Measurements from ENCODE around the gene TRIM8.

The TRIM8 gene

GRCh38 chr10:102681696-102682095, 37.4 kb downstream of the TRIM8 start:
- no peak for DNase-seq
- no peak overlapping the region for H2BK15ac ChIP-seq (ENCODE audit: low read depth, poor library complexity, severe bottlenecking)
- no peak overlapping the region for H3K4ac ChIP-seq (ENCODE audit: low read depth in 1 of 2, low read length in 2 of 2)
- H3K14ac ChIP-seq (ENCODE audit: low read length in 2 of 2): no peak overlapping the region
- H3K4me1 ChIP-seq (ENCODE audit: control insufficient read depth, insufficient read depth, low read depth, low read length): peaks cover 33% of the 10 kb centered on the region
- no peak overlapping the region for H2AFZ ChIP-seq (ENCODE audit: low read depth, low read length)
- H3K36me3 ChIP-seq (ENCODE audit: control insufficient read depth in 1 of 2, insufficient read depth in 2 of 2, low read depth in 1 of 2, low read length in 2 of 2): peaks cover 32 to 33% of the 10 kb centered on the region in 2 experiments
- H3K4me3 ChIP-seq (ENCODE audit: insufficient read depth in 1 of 2, low read depth in 1 of 2, low read length in 2 of 2): no peak overlapping the region
- H3K4me2 ChIP-seq (ENCODE audit: low read length, poor library complexity, severe bottlenecking): no peak overlapping the region
- no peak overlapping the region for H4K8ac ChIP-seq (ENCODE audit: low read length)
- no peak overlapping the region for H3K27ac ChIP-seq (ENCODE audit: low read length, poor library complexity, severe bottlenecking)
- H2BK5ac ChIP-seq (ENCODE audit: low read depth, low read length, poor library complexity, severe bottlenecking): no peak overlapping the region
- no peak overlapping the region for H2BK12ac ChIP-seq (ENCODE audit: low read length in 2 of 2)
- no peak overlapping the region for H3K18ac ChIP-seq (ENCODE audit: low read depth in 1 of 2, low read length in 2 of 2)
- H3K9ac ChIP-seq (ENCODE audit: low read length): no peak overlapping the region
- H4K91ac ChIP-seq (ENCODE audit: low read length): no peak overlapping the region
- no peaks in the 10 kb centered on the region for H3K9me3 ChIP-seq (ENCODE audit: control insufficient read depth, low read length)
- H3K27me3 ChIP-seq (ENCODE audit: control insufficient read depth in 1 of 2, insufficient read depth in 1 of 2, low read length in 2 of 2): no peaks in the 10 kb centered on the region
- H3K79me1 ChIP-seq (replicated peaks; ENCODE audit: low read length, poor library complexity, severe bottlenecking): peaks cover 12% of the 10 kb centered on the region
- WGBS: 100% methylated on average over 2 of the region's 5 CpGs
- no peak overlapping the region for H2BK120ac ChIP-seq (ENCODE audit: low read depth, low read length)
- no peak overlapping the region for H3K23ac ChIP-seq (ENCODE audit: low read length in 2 of 2)
- H2AK5ac ChIP-seq (ENCODE audit: low read length, severe bottlenecking): peak overlapping the region; percentile 17

- Histone ChIP-seq H3K27ac (ENCODE audit: low read length, poor library complexity, severe bottlenecking) (no peak overlapping the region), H4K8ac (ENCODE audit: low read length) (no peak overlapping the region), H2AK5ac (ENCODE audit: low read length, severe bottlenecking) (peak overlapping the region; percentile 3), H3K9me3 (ENCODE audit: control insufficient read depth, low read length) (no peaks in the 10 kb centered on the region), H2BK120ac (ENCODE audit: low read depth, low read length) (no peak overlapping the region), H3K4me2 (ENCODE audit: low read length, poor library complexity, severe bottlenecking) (no peak overlapping the region), H3K9ac (ENCODE audit: low read length) (no peak overlapping the region), H3K4me3 (ENCODE audit: insufficient read depth in 1 of 2, low read depth in 1 of 2, low read length in 2 of 2) (no peak overlapping the region), H3K18ac (ENCODE audit: low read depth in 1 of 2, low read length in 2 of 2) (no peak overlapping the region), H2BK5ac (ENCODE audit: low read depth, low read length, poor library complexity, severe bottlenecking) (no peak overlapping the region), H2AFZ (ENCODE audit: low read depth, low read length) (no peak overlapping the region), H2BK12ac (ENCODE audit: low read length in 2 of 2) (no peak overlapping the region), H2BK15ac (ENCODE audit: low read depth, poor library complexity, severe bottlenecking) (no peak overlapping the region), H3K79me1 (replicated peaks; ENCODE audit: low read length, poor library complexity, severe bottlenecking) (peaks cover 12% of the 10 kb centered on the region), H4K91ac (ENCODE audit: low read length) (peak overlapping the region; percentile 48), H3K23ac (ENCODE audit: low read length in 2 of 2) (no peak overlapping the region), H3K27me3 (ENCODE audit: control insufficient read depth in 1 of 2, insufficient read depth in 1 of 2, low read length in 2 of 2) (no peaks in the 10 kb centered on the region), H3K14ac (ENCODE audit: low read length in 2 of 2) (no peak overlapping the region), H3K36me3 (ENCODE audit: control insufficient read depth in 1 of 2, insufficient read depth in 2 of 2, low read depth in 1 of 2, low read length in 2 of 2) (peaks cover 32 to 36% of the 10 kb centered on the region in 2 experiments), H3K4ac (ENCODE audit: low read depth in 1 of 2, low read length in 2 of 2) (no peak overlapping the region), H3K4me1 (ENCODE audit: control insufficient read depth, insufficient read depth, low read depth, low read length) (peaks cover 26% of the 10 kb centered on the region)
- no peak for DNase-seq
- WGBS: 94% methylated on average over 6 of the region's 7 CpGs
These were observed 38.1 kb downstream of the TRIM8 start for GRCh38 chr10:102682416-102682815.

- 97% methylated on average over 3 of the region's 4 CpGs for WGBS
- Histone ChIP-seq H3K18ac (ENCODE audit: low read depth in 1 of 2, low read length in 2 of 2) (no peak overlapping the region), H2AFZ (ENCODE audit: low read depth, low read length) (no peak overlapping the region), H3K4me1 (ENCODE audit: control insufficient read depth, insufficient read depth, low read depth, low read length) (peaks cover 21% of the 10 kb centered on the region), H3K9ac (ENCODE audit: low read length) (no peak overlapping the region), H2BK5ac (ENCODE audit: low read depth, low read length, poor library complexity, severe bottlenecking) (no peak overlapping the region), H3K4ac (ENCODE audit: low read depth in 1 of 2, low read length in 2 of 2) (no peak overlapping the region), H3K36me3 (ENCODE audit: control insufficient read depth in 1 of 2, insufficient read depth in 2 of 2, low read depth in 1 of 2, low read length in 2 of 2) (peaks cover 32 to 36% of the 10 kb centered on the region in 2 experiments), H3K14ac (ENCODE audit: low read length in 2 of 2) (no peak overlapping the region), H3K27ac (ENCODE audit: low read length, poor library complexity, severe bottlenecking) (no peak overlapping the region), H2BK120ac (ENCODE audit: low read depth, low read length) (no peak overlapping the region), H2BK12ac (ENCODE audit: low read length in 2 of 2) (no peak overlapping the region), H4K8ac (ENCODE audit: low read length) (no peak overlapping the region), H3K27me3 (ENCODE audit: control insufficient read depth in 1 of 2, insufficient read depth in 1 of 2, low read length in 2 of 2) (no peaks in the 10 kb centered on the region), H3K4me2 (ENCODE audit: low read length, poor library complexity, severe bottlenecking) (no peak overlapping the region), H2BK15ac (ENCODE audit: low read depth, poor library complexity, severe bottlenecking) (no peak overlapping the region), H4K91ac (ENCODE audit: low read length) (no peak overlapping the region), H3K79me1 (replicated peaks; ENCODE audit: low read length, poor library complexity, severe bottlenecking) (peaks cover 7% of the 10 kb centered on the region), H2AK5ac (ENCODE audit: low read length, severe bottlenecking) (no peak overlapping the region), H3K23ac (ENCODE audit: low read length in 2 of 2) (no peak overlapping the region), H3K9me3 (ENCODE audit: control insufficient read depth, low read length) (no peaks in the 10 kb centered on the region), H3K4me3 (ENCODE audit: insufficient read depth in 1 of 2, low read depth in 1 of 2, low read length in 2 of 2) (no peak overlapping the region)
- no peak for DNase-seq
These were observed 38.7 kb downstream of the TRIM8 start for GRCh38 chr10:102682981-102683380.

GRCh38 chr10:102683736-102684135, 39.5 kb downstream of the TRIM8 start:
- no peak for DNase-seq
- Histone ChIP-seq H3K18ac (ENCODE audit: low read depth in 1 of 2, low read length in 2 of 2) (no peak overlapping the region), H3K9me3 (ENCODE audit: control insufficient read depth, low read length) (no peaks in the 10 kb centered on the region), H3K9ac (ENCODE audit: low read length) (no peak overlapping the region), H3K23ac (ENCODE audit: low read length in 2 of 2) (no peak overlapping the region), H3K4me1 (ENCODE audit: control insufficient read depth, insufficient read depth, low read depth, low read length) (peaks cover 16% of the 10 kb centered on the region), H3K27ac (ENCODE audit: low read length, poor library complexity, severe bottlenecking) (no peak overlapping the region), H3K79me1 (replicated peaks; ENCODE audit: low read length, poor library complexity, severe bottlenecking) (peaks cover 6% of the 10 kb centered on the region), H2BK15ac (ENCODE audit: low read depth, poor library complexity, severe bottlenecking) (no peak overlapping the region), H3K36me3 (ENCODE audit: control insufficient read depth in 1 of 2, insufficient read depth in 2 of 2, low read depth in 1 of 2, low read length in 2 of 2) (peaks cover 33 to 39% of the 10 kb centered on the region in 2 experiments), H2BK12ac (ENCODE audit: low read length in 2 of 2) (no peak overlapping the region), H4K91ac (ENCODE audit: low read length) (no peak overlapping the region), H4K8ac (ENCODE audit: low read length) (no peak overlapping the region), H3K4me2 (ENCODE audit: low read length, poor library complexity, severe bottlenecking) (no peak overlapping the region), H2AK5ac (ENCODE audit: low read length, severe bottlenecking) (peak overlapping the region; percentile 98), H3K4ac (ENCODE audit: low read depth in 1 of 2, low read length in 2 of 2) (no peak overlapping the region), H2AFZ (ENCODE audit: low read depth, low read length) (no peak overlapping the region), H3K27me3 (ENCODE audit: control insufficient read depth in 1 of 2, insufficient read depth in 1 of 2, low read length in 2 of 2) (no peaks in the 10 kb centered on the region), H2BK5ac (ENCODE audit: low read depth, low read length, poor library complexity, severe bottlenecking) (no peak overlapping the region), H3K14ac (ENCODE audit: low read length in 2 of 2) (no peak overlapping the region), H2BK120ac (ENCODE audit: low read depth, low read length) (no peak overlapping the region), H3K4me3 (ENCODE audit: insufficient read depth in 1 of 2, low read depth in 1 of 2, low read length in 2 of 2) (no peak overlapping the region)
- WGBS: 97% methylated on average over 5 of the region's 5 CpGs

Measured in mesenchymal stem cell (in vitro differentiated cells and primary cell).